Skeletal muscle satellite cell (primary cell): ENCODE measurements around the gene ECM2. TPM values are rescaled to one million over a fixed set of nuclear protein-coding genes. Genes with fewer than 3 reads are reported as not detected.

ENCODE experiments used
- small RNA-seq: library from RNA; depleted of rRNA; stranded (forward); fragments of <200 nt; gene quantifications from one replicate; pipeline ENCODE3, GENCODE V24; 2012

ECM2 gene

Small RNA genes lying within 50 kb of the gene (small RNA-seq; reads per million reads assigned to genes)
- gene AL157827.1, result not detected
- gene MIR4670, result not detected
